ENCODE data around the gene TMEM95. TPM values are rescaled to one million over a fixed set of nuclear protein-coding genes. Genes with fewer than 3 reads are reported as not detected.

Gene TMEM95
- total and polyA plus RNA-seq, 10 of the 15 experiments (the other 5 are each of a cell fraction or from before 2014, with no cell fraction given) = 0.05 to 0.28 TPM; not detected in 8

GRCh38 chr17:7336240-7337175, 18.4 kb upstream of the TMEM95 start, which contains the start of gene ACAP1:
Gene ACAP1, plus strand, starts transcription at chr17:7336529. Its CDS starts 206 bp downstream, at chr17:7336735.
- no peaks in the 10 kb centered on the region for H4K20me1 ChIP-seq (ENCODE audit: control insufficient read depth, insufficient read depth)
- H3K4me3 ChIP-seq = peak within 1 kb of the TSS; percentile 96
- 1% methylated on average over 15 of the region's 17 CpGs for WGBS (ENCODE audit: insufficient coverage, insufficient replicate concordance, low lambda C conversion rate, missing lambda C conversion rate)
- ChIA-PET CTCF (interaction anchor here (0.7 to 3.8 kb wide), 18 partner anchors 9 to 351 kb away, joined by 3 to 46 read pairs (median 6); partner anchors contain the start of genes NEURL4, SENP3, TMEM102 and TMEM256), RAD21 (ENCODE audit: unreplicated experiment) (interaction anchor here (0.7 to 5.2 kb wide), 19 partner anchors 8 to 350 kb away, joined by 3 to 45 read pairs (median 5); partner anchors contain the start of genes FXR2, GABARAP, KCTD11 and PLSCR3), POLR2A (interaction anchor here (0.5 to 3.9 kb wide), 28 partner anchors 9 to 1606 kb away, joined by 3 to 52 read pairs (median 4); partner anchors contain the start of genes ACADVL, DLG4, FXR2 and GPS2), SMC1A (ENCODE audit: uncharacterized antibody, unreplicated experiment) (interaction anchor here (0.9 to 4.5 kb wide), 15 partner anchors 8 to 290 kb away, joined by 3 to 33 read pairs (median 5); partner anchors contain the start of genes CTDNEP1, GABARAP, GPS2 and KCTD11)
- H3K27me3 ChIP-seq (replicated peaks in 1 of 2; ENCODE audit: control insufficient read depth in 2 of 2, insufficient read depth in 2 of 2, low read length in 1 of 2) = no peaks in the 10 kb centered on the region
- DNase-seq (ENCODE audit: low read depth, low spot score) = no peak
- H3K4me1 ChIP-seq (ENCODE audit: control insufficient read depth, insufficient read depth, low read length) = peaks cover 27% of the 10 kb centered on the region
- H3K9me3 ChIP-seq (replicated peaks; ENCODE audit: control insufficient read depth, insufficient read depth, low read length) = no peaks in the 10 kb centered on the region
- peak within 1 kb of the TSS; percentile 99 for H3K9ac ChIP-seq (ENCODE audit: control insufficient read depth, insufficient read depth, low read length)
- peaks cover 0 to 21% of the 10 kb centered on the region in 2 experiments; a peak in 2 of 4 replicates for H3K36me3 ChIP-seq (ENCODE audit: control insufficient read depth in 2 of 2, insufficient read depth in 2 of 2, low read length in 1 of 2)
- intact Hi-C loops (cut with micrococcal nuclease; ENCODE audit: unreplicated experiment) = no loop called here
- peak within 1 kb of the TSS; percentile 97 for H3K4me2 ChIP-seq (ENCODE audit: control insufficient read depth, insufficient read depth)
- H3K79me2 ChIP-seq (ENCODE audit: control insufficient read depth, insufficient read depth, low read length) = peaks cover 30% of the 10 kb centered on the region
- BruUV-seq (replicated peaks) = TSS peak; percentile 87
- FAIRE-seq = peak; percentile 90
- peak within 1 kb of the TSS; percentile 99 for H3K27ac ChIP-seq (ENCODE audit: control insufficient read depth, insufficient read depth)
- H2AFZ ChIP-seq (ENCODE audit: control insufficient read depth, low read depth, low read length) = peak within 1 kb of the TSS; percentile 73
- in situ Hi-C loops (cut with MboI) = no loop called here
- peak; percentile 93 for ATAC-seq
- TF ChIP-seq CREB1 (IDR thresholded peaks at IDR 0.05; ENCODE audit: low read depth) (no peak), IKZF1 (conservative IDR thresholded peaks at IDR 0.05) (peak; percentile 74), SP1 (IDR thresholded peaks at IDR 0.05; ENCODE audit: low read depth, low read length) (peak; percentile 28), POLR2AphosphoS2 (IDR thresholded peaks at IDR 0.05; ENCODE audit: low read depth, low read length) (0 out of 2 replicates have a peak, but pooled peaks have one; percentile 30), CHD1 (IDR thresholded peaks at IDR 0.05; ENCODE audit: low read depth, low read length) (0 out of 2 replicates have a peak, but pooled peaks have one; percentile 20), CHD2 (IDR thresholded peaks at IDR 0.05; ENCODE audit: borderline replicate concordance, low read depth, low read length) (peak; percentile 84), IKZF2 (IDR thresholded peaks at IDR 0.05) (peak; percentile 8 to 52; a peak in 3 of 4 replicates), CBFB (IDR thresholded peaks at IDR 0.05; ENCODE audit: low read depth) (peak; percentile 22; the same call in 1 of the 2 replicates), PML (IDR thresholded peaks at IDR 0.05; ENCODE audit: low read length) (no peak), SREBF1 (IDR thresholded peaks at IDR 0.05; ENCODE audit: low read length) (peak; percentile 29; the same call in 1 of the 2 replicates), CEBPZ (IDR thresholded peaks at IDR 0.05; ENCODE audit: low read depth, low read length) (no peak), ZNF207 (IDR thresholded peaks at IDR 0.05; ENCODE audit: borderline replicate concordance) (0 out of 2 replicates have a peak, but pooled peaks have one; percentile 30), BCL11A (IDR thresholded peaks at IDR 0.05; ENCODE audit: low read depth, low read length) (no peak), TCF7 (IDR thresholded peaks at IDR 0.05; ENCODE audit: borderline replicate concordance) (no peak), EED (IDR thresholded peaks at IDR 0.05; ENCODE audit: low read depth) (peak; percentile 58), SMARCA5 (IDR thresholded peaks at IDR 0.05) (peak; percentile 78; the same call in 1 of the 2 replicates), DPF2 (IDR thresholded peaks at IDR 0.05) (peak; percentile 27), NBN (IDR thresholded peaks at IDR 0.05) (peak; percentile 45; the same call in 1 of the 2 replicates), RUNX3 (IDR thresholded peaks at IDR 0.05; ENCODE audit: low read length) (peak; percentile 89)

Measured in GM12878 (cell line).